Activated CD4-positive, alpha-beta T cell treated with anti-CD3 and anti-CD28 coated beads for 24 hours (primary cell): ENCODE data around the gene SERPINA12.
"Not testable (repeated sequence)": the region's sequence is repeated elsewhere in the genome, so short reads cannot be mapped to it uniquely, and the experiment has no call there.

Experiments
- DNase-seq, 2 donors: peaks; one replicate each; pipeline ENCODE4 v3.0.0-alpha.2; 2020; ENCODE audit warnings: low read depth in 2 of 2

SERPINA12 gene

GRCh38 chr14:94494085-94494484, 15.2 kb downstream of the SERPINA12 start:
- no peak for DNase-seq

- no peak for DNase-seq
These were observed 17.8 kb downstream of the SERPINA12 start for GRCh38 chr14:94491511-94491910.

- DNase-seq, result no peak
These were observed 19.9 kb downstream of the SERPINA12 start for GRCh38 chr14:94489336-94489735.

DNA sequence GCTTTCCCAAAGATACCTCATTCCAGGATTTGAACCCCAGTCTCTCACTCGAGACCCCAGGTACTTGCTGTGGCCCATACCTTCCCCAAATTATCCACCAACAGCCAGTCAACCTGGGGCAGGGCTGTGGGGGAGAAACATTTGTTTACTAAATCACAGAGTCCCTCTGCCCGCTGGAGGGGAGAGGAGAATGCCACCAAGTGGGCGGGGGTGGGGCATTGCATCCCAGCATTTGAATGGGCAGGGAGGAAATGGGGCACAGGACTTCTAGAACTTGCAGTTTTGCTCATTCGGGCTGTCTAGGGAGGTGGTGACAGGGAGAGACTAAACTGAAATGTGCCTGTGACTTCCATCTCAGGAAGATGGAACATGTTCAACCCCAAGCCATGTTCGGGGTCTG, 22.4 kb downstream of the SERPINA12 start:
- DNase-seq, result no peak

- peak; percentile 19 to 23 for DNase-seq
These were observed 23.1 kb downstream of the SERPINA12 start for GRCh38 chr14:94485944-94486841.

DNA sequence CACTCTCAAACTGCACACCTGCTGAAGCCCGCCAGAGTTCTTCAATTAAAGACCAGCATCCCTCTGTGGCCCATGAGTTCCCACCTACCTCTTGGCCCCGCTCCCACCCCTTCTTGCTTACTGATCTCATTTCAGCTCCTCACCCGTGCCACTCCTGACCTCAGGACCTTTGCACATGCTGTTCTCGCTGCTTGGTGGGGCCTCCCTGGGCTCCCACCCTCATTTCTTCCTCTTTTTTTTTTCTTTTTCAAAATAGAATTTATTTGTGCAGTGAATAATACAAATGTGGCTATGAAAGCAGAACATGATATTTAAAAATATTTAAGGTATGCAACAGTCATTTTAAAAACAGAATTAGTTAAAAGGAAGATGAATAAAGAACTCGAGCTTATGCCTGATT, 24.8 kb downstream of the SERPINA12 start:
- DNase-seq, result no peak

DNA sequence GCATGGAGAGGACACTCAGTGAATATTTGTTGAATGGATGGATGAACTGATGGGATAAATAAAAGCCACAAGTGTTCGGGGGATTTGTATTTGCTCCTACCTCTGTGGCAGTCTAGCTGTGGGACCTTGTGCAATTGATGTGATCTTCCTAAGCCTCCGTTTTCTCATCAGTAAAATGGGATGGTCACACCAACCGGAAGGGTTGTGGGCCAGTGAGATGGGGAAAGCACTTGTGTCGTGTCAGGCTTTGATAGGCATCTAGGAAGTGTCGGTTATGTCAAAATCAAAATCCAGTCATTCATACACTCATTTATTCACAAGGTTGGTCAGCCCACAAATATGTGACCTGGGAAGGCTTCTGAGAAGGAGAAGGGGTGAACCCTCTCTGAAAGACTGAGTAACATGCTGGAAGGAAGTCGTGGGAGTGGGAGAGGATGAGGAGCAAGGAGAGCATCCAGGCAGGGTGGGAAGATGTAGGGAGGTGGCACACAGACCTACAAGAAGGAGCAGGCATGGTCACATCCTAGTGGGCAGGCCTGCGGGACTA, 25.5 kb downstream of the SERPINA12 start:
- no peak for DNase-seq

DNA sequence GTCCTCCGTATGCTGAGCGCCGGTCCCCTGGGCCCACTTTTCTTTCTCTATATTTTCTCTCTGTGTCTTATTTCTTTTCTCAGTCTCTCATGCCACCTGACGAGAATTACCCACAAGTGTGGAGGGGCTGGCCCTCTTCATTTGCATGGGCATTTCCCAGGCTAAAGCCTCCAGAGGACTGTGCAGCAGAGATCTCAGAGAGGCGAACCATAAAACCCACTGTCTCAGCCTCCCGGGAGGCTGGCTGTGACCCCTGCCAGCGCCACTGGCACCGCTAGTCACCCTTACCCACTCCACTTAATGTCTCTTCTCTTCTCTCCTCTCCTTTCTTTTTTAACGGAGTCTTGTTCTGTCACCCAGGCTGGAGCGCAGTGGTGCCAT, 26.2 kb downstream of the SERPINA12 start:
- no peak for DNase-seq

- not testable (repeated sequence) for DNase-seq
These were observed 26.9 kb downstream of the SERPINA12 start for GRCh38 chr14:94482132-94483070.

DNA sequence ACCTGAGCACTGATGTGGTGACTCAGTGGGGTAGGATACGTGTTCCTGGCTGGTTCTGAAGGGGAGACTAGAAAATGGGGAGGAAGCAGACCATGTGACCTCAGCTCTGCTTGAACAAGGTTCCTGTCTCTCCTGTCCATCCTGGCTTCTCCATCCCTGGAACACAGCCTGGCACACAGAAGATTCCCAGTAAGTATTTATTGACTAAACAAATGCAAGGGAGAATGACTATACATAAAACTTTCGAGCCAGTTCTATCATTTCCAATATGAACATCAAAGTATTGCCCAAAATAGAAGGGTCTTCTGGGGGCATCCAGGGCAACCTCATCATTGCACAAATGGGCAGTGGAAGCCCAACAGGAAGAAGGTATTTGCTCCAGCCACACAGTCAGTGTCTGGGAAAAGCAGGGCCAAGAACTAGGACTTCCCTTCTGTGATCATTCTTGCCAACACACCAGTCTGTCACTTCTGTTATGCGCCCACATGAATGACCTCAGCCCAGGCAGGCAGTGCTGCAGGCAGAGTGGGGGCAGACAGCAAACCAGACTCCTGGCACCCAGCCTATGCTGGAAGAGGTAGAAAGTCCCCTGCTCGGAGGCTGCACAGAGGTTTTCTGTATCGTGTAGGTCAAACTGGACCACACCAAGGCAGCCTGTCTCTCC, 27.7 kb downstream of the SERPINA12 start:
- no peak for DNase-seq

- DNase-seq, result no peak
These were observed 28.5 kb downstream of the SERPINA12 start for GRCh38 chr14:94480809-94481208.

DNA sequence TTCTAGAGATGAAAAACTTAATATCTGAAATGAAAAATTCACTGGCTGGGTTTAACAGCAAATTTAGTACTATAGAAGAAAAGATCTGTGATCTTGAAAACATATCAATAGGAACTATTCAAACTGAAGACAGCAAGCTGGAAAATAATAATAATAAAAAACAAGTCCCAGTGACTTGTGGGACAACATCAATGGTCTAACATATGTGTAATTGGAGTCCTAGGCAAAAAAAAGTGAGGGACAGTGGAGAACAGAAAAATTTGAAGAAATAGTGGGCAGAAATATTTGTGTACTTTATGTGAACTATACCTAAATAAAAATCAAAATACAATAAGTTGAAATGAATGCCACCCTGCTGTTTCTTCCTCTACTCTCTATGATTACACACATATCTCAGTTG, 30.8 kb downstream of the SERPINA12 start:
- no peak for DNase-seq

DNA sequence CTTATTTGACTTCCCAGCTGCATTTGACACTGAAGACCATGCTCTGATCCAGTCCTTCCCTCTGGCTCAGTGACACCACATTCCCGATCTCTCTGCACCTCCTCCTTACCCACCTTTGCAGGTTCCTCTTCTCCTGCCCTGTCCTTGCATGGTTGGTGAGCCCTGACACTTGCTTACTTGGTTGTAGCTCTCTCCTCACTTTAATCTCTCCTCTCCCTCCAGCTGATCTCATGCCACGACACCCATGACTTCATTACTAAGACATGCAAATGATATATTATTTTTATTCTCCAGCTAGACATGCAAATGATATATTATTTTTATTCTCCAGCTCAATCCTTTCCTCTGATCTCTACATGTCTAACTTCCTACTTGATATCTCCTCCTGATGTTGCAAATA, 33.2 kb downstream of the SERPINA12 start, which contains the start of gene SERPINA9:
TSS of gene SERPINA9 (minus strand) at position 175 of the 400 bp plus-strand sequence. CDS start 6,357 bp downstream, outside the sequence.
- no peak for DNase-seq

- DNase-seq, result no peak
These were observed 34.7 kb downstream of the SERPINA12 start for GRCh38 chr14:94474581-94475031.

GRCh38 chr14:94473666-94474410, 35.4 kb downstream of the SERPINA12 start:
- DNase-seq, result no peak

- no peak for DNase-seq
These were observed 36.4 kb downstream of the SERPINA12 start for GRCh38 chr14:94472842-94473241.

DNA sequence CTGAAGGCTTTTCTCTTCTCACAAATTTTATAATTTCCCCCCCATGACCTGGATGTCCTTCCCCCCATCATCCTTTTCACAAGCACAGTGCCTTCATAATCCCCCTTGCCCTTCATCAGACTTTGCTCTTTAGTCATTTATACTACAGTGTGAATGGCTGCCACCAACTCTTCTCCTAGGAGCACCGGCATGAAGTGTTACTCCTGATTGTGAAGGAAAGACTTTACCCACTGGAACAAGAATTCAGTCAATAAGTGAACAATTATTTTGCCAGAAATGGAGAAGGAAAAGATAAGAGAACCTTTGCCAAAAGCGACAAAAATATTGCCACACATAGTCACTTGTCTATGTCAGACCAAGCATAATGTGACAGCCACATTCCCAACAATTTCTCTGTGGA, 38.2 kb downstream of the SERPINA12 start:
- DNase-seq, result no peak

DNA sequence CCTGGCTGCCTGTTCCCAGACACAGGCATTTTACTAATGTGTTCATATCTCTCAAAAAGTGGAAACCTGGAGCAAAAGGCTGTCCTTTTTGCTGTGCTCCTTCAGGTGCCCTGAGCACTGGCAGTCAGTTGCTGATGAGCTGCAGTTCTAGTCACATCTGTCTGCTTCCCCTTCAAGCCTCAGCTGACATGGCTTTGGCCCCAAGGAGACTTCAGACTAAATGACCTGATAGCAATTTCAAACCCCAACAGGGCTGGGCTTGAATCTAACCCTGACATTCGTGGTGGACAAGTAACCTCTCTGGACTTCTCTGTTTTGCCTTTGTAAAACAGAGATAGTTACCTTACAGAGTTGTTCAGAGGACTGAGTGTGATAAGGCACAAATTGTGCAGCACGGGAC, 39.0 kb downstream of the SERPINA12 start:
- DNase-seq, result no peak

DNA sequence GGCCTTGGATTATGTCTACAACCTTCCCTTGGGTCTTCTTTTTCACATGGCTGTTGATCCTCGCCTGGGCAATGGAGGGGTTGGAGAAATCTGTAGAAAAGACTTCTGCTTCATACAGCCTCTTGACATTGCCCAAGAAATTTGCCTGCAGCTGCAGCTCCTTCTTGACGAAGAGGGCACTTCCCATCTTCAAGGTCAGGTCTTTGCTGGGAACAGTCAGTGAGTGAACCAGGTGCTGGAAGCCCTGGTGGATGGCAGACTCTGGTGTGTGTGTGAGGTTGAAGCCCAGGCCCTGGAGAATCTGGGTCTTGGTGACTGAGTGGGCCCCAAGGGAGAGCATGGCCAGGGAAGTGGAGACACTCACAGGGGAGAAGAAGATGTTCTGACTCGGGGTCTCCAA, 40.0 kb downstream of the SERPINA12 start:
- DNase-seq, result no peak

- no peak for DNase-seq
These were observed 41.3 kb downstream of the SERPINA12 start for GRCh38 chr14:94467728-94468520.
